ENCODE data around the gene SLC9A8.

DNA sequence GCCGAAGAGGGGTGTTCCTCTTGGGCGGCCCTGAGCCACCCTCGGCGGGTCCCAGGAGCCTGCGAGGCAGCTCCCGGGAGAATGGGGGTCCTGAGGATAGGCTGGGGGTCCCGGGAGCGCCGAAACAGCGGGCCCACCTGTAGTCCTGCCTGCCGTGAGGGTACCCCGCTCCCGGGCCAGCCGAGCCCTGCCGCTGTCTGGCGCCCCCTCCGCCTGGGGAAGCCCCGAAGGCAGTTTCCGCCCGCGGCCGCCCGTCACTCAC is 102.4 kb downstream of the SLC9A8 start:
- TF ChIP-seq, protein P1, sequence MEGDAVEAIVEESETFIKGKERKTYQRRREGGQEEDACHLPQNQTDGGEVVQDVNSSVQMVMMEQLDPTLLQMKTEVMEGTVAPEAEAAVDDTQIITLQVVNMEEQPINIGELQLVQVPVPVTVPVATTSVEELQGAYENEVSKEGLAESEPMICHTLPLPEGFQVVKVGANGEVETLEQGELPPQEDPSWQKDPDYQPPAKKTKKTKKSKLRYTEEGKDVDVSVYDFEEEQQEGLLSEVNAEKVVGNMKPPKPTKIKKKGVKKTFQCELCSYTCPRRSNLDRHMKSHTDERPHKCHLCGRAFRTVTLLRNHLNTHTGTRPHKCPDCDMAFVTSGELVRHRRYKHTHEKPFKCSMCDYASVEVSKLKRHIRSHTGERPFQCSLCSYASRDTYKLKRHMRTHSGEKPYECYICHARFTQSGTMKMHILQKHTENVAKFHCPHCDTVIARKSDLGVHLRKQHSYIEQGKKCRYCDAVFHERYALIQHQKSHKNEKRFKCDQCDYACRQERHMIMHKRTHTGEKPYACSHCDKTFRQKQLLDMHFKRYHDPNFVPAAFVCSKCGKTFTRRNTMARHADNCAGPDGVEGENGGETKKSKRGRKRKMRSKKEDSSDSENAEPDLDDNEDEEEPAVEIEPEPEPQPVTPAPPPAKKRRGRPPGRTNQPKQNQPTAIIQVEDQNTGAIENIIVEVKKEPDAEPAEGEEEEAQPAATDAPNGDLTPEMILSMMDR (IDR thresholded peaks at IDR 0.05) = no peak
- TF ChIP-seq, protein P2, sequence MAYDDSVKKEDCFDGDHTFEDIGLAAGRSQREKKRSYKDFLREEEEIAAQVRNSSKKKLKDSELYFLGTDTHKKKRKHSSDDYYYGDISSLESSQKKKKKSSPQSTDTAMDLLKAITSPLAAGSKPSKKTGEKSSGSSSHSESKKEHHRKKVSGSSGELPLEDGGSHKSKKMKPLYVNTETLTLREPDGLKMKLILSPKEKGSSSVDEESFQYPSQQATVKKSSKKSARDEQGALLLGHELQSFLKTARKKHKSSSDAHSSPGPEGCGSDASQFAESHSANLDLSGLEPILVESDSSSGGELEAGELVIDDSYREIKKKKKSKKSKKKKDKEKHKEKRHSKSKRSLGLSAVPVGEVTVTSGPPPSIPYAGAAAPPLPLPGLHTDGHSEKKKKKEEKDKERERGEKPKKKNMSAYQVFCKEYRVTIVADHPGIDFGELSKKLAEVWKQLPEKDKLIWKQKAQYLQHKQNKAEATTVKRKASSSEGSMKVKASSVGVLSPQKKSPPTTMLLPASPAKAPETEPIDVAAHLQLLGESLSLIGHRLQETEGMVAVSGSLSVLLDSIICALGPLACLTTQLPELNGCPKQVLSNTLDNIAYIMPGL (CRISPR knock-in tag; IDR thresholded peaks at IDR 0.05) = no peak
- TF ChIP-seq NFE2L1 (CRISPR knock-in tag; IDR thresholded peaks at IDR 0.05) (no peak), ZNF138 (CRISPR knock-in tag; conservative IDR thresholded peaks at IDR 0.05) (no peak), KAT7 (CRISPR knock-in tag; IDR thresholded peaks at IDR 0.05; ENCODE audit: borderline replicate concordance) (no peak), ZBTB43 (CRISPR knock-in tag; IDR thresholded peaks at IDR 0.05) (no peak)
- TF ChIP-seq, protein P3, sequence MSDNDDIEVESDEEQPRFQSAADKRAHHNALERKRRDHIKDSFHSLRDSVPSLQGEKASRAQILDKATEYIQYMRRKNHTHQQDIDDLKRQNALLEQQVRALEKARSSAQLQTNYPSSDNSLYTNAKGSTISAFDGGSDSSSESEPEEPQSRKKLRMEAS (CRISPR knock-in tag; IDR thresholded peaks at IDR 0.05) = no peak
